IMR-90 (cell line): ENCODE data around the gene RMI2. TPM values are rescaled to one million over a fixed set of nuclear protein-coding genes. Genes with fewer than 3 reads are reported as not detected.

ENCODE experiments used
- ATAC-seq: fragments of 200-7000 bp; cut with Tn5 transposase; 2 replicates; pipeline ENCODE4 v1.9.1; 2020; ENCODE audit warnings: low read depth, mild to moderate bottlenecking, moderate library complexity
- BruUV-seq: library from RNA; stranded (reverse); fragments of 400-500 nt; replicated peaks from 2 replicates; lab custom pipeline; 2021; lab: Mats Ljungman, UMichigan
- CTCF ChIA-PET: fragments of 300-600 bp; formaldehyde crosslinking; extraction: SDS; loops from one replicate; lab custom pipeline; 2021; ENCODE audit warnings: antibody characterized with exemption; lab: Yijun Ruan, JAX
- POLR2A ChIA-PET: fragments of 300-600 bp; sonication (Branson Sonifier 250); formaldehyde crosslinking; loops from one replicate; lab custom pipeline; 2022; ENCODE audit warnings: antibody characterized with exemption; ENCODE audit not compliant: unreplicated experiment; lab: Charles Lee
- DNase-seq: peaks from one replicate; pipeline ENCODE4 v3.0.0; 2013
- H2AFZ ChIP-seq: replicated peaks from 2 replicates; pipeline ENCODE3; 2013; ENCODE audit warnings: low read length, mild to moderate bottlenecking; ENCODE audit not compliant: poor library complexity
- H2AK5ac ChIP-seq: 2 replicates; pipeline ENCODE4 v1.6.1; 2013; ENCODE audit warnings: low read depth, low read length, inconsistent platforms
- H2AK9ac ChIP-seq: replicated peaks from 2 replicates; pipeline ENCODE3; 2013; ENCODE audit warnings: mild to moderate bottlenecking, low read depth, low read length, moderate library complexity; ENCODE audit not compliant: poor library complexity
- H2BK120ac ChIP-seq: 2 replicates; pipeline ENCODE4 v1.6.1; 2013; ENCODE audit warnings: low read depth, low read length, inconsistent platforms
- H2BK15ac ChIP-seq: 3 replicates; pipeline ENCODE4 v1.6.1; 2013; ENCODE audit warnings: low read depth, low read length, inconsistent platforms
- H2BK20ac ChIP-seq: 2 replicates; pipeline ENCODE4 v1.6.1; 2013; ENCODE audit warnings: low read depth, mild to moderate bottlenecking, inconsistent platforms, low read length, moderate library complexity
- H2BK5ac ChIP-seq: 2 replicates; pipeline ENCODE4 v1.6.1; 2013; ENCODE audit warnings: mild to moderate bottlenecking, low read depth, low read length, inconsistent platforms; ENCODE audit not compliant: poor library complexity, severe bottlenecking
- H3K14ac ChIP-seq: replicated peaks from 2 replicates; pipeline ENCODE4 v1.6.1; 2013; ENCODE audit warnings: low read depth, low read length, inconsistent platforms
- H3K18ac ChIP-seq: 2 replicates; pipeline ENCODE4 v1.6.1; 2013; ENCODE audit warnings: low read depth, low read length, control low read depth
- H3K23ac ChIP-seq: 2 replicates; pipeline ENCODE4 v1.6.1; 2013; ENCODE audit warnings: low read depth, low read length, inconsistent platforms
- H3K27ac ChIP-seq: 2 replicates; pipeline ENCODE4 v1.5.1; 2013; ENCODE audit warnings: mild to moderate bottlenecking, control low read depth, low read length; ENCODE audit not compliant: insufficient read depth
- H3K27me3 ChIP-seq: 2 replicates; pipeline ENCODE4 v1.6.1; 2013; ENCODE audit warnings: low read length; ENCODE audit not compliant: control insufficient read depth, insufficient read depth
- H3K36me3 ChIP-seq: 2 replicates; pipeline ENCODE4 v1.6.1; 2013; ENCODE audit warnings: low read length, mixed read lengths; ENCODE audit not compliant: control insufficient read depth, insufficient read depth
- H3K4ac ChIP-seq: 2 replicates; pipeline ENCODE4 v1.6.1; 2013; ENCODE audit warnings: low read depth, low read length, inconsistent platforms
- H3K4me1 ChIP-seq: 2 replicates; pipeline ENCODE4 v1.6.1; 2013; ENCODE audit warnings: low read length, mixed read lengths; ENCODE audit not compliant: control insufficient read depth, insufficient read depth
- H3K4me2 ChIP-seq: 2 replicates; pipeline ENCODE4 v1.6.1; 2013; ENCODE audit warnings: low read depth, mild to moderate bottlenecking, control low read depth, low read length, moderate library complexity
- H3K4me3 ChIP-seq: 2 replicates; pipeline ENCODE4 v1.5.1; 2013; ENCODE audit warnings: low read depth, mild to moderate bottlenecking, control low read depth, low read length, moderate library complexity; ENCODE audit not compliant: insufficient read depth
- H3K56ac ChIP-seq: 2 replicates; pipeline ENCODE4 v1.6.1; 2013; ENCODE audit warnings: low read length, inconsistent platforms; ENCODE audit not compliant: insufficient read depth; ENCODE audit errors: extremely low read depth
- H3K79me1 ChIP-seq, 2 experiments: 2 replicates each; pipeline ENCODE4 v1.6.1; 2013; ENCODE audit warnings: low read length in 2 of 2, inconsistent platforms in 1 of 2, low read depth in 1 of 2
- H3K9ac ChIP-seq: 2 replicates; pipeline ENCODE4 v1.6.1; 2013; ENCODE audit warnings: low read depth, low read length, control low read depth
- H3K9me1 ChIP-seq: 2 replicates; pipeline ENCODE4 v1.6.1; 2013; ENCODE audit warnings: low read length, inconsistent platforms; ENCODE audit not compliant: insufficient read depth
- H3K9me3 ChIP-seq: 2 replicates; pipeline ENCODE4 v1.6.1; 2013; ENCODE audit warnings: low read length; ENCODE audit not compliant: control insufficient read depth, insufficient read depth
- H4K20me1 ChIP-seq: 2 replicates; pipeline ENCODE4 v1.6.1; 2013; ENCODE audit warnings: low read length, inconsistent platforms; ENCODE audit not compliant: insufficient read depth
- H4K5ac ChIP-seq: 2 replicates; pipeline ENCODE4 v1.6.1; 2013; ENCODE audit warnings: mild to moderate bottlenecking, low read depth, low read length, control low read depth
- H4K8ac ChIP-seq, 2 experiments: 2 replicates each; pipeline ENCODE4 v1.6.1; 2013; ENCODE audit warnings: low read depth in 2 of 2, low read length in 2 of 2, control low read depth in 1 of 2, inconsistent platforms in 1 of 2
- H4K91ac ChIP-seq: 2 replicates; pipeline ENCODE4 v1.6.1; 2013; ENCODE audit warnings: low read depth, low read length, inconsistent platforms; ENCODE audit not compliant: insufficient read depth
- BHLHE40 ChIP-seq: fragments of 150-350 bp; IDR thresholded peaks from 2 replicates; pipeline ENCODE4 v1.6.1; 2016; ENCODE audit warnings: mild to moderate bottlenecking, low read depth, low read length
- CEBPB ChIP-seq: IDR thresholded peaks from 2 replicates; pipeline ENCODE4 v1.6.1; 2012; ENCODE audit warnings: low read depth, low read length, improper control_type of control experiment
- CHD1 ChIP-seq: IDR thresholded peaks from 2 replicates; pipeline ENCODE4 v1.6.1; 2012; ENCODE audit warnings: low read depth, low read length, improper control_type of control experiment
- MAFK ChIP-seq: IDR thresholded peaks from 2 replicates; pipeline ENCODE4 v1.6.1; 2012; ENCODE audit warnings: low read depth, low read length, improper control_type of control experiment
- POLR2A ChIP-seq: IDR thresholded peaks from 2 replicates; pipeline ENCODE4 v1.6.1; 2012; ENCODE audit warnings: mild to moderate bottlenecking, low read depth, low read length
- USF2 ChIP-seq: fragments of 150-350 bp; IDR thresholded peaks from 2 replicates; pipeline ENCODE4 v1.6.1; 2017; ENCODE audit warnings: mild to moderate bottlenecking, antibody characterized with exemption, low read length, low read depth
- WGBS, 2 experiments: methylation state at CpG; one replicate each; pipeline versions ENCODE4 v1.1.5 to v1.1.7; 2013; ENCODE audit warnings: missing lambda C conversion rate in 2 of 2; ENCODE audit not compliant: insufficient read length in 1 of 2; ENCODE audit errors: extremely low coverage in 2 of 2; 5-methylcytosine and 5-hydroxymethylcytosine counted together
- dilution Hi-C: fragments of 300-500 bp; cut with HindIII; formaldehyde crosslinking; loops from one replicate; pipeline ENCODE4 v1.14.3; 2018; ENCODE audit warnings: low sequenced_read_pairs; ENCODE audit not compliant: unreplicated experiment
- in situ Hi-C: fragments of 300-500 bp; cut with MboI; formaldehyde crosslinking; loops from 3 replicates; pipeline ENCODE4 v1.14.3; 2019; ENCODE audit warnings: low sequenced_read_pairs, inconsistent platforms, mixed read lengths
- intact Hi-C: fragments of 100-400 bp; cut with micrococcal nuclease; formaldehyde crosslinking; loops from 2 replicates; pipeline ENCODE4 v1.10.0; 2022
- polyA plus RNA-seq, 3 experiments: library from polyadenylated mRNA; depleted of rRNA; stranded (reverse); fragments of >200 nt; gene quantifications; 2 replicates each; pipeline ENCODE4 v1.2.3, GENCODE V29; 2012; ENCODE audit warnings: low replicate concordance in 1 of 3
- total RNA-seq: library from RNA; depleted of rRNA; stranded (reverse); fragments of >200 nt; gene quantifications from 2 replicates; pipeline ENCODE4 v1.2.3, GENCODE V29; 2012

The RMI2 gene
- total and polyA plus RNA-seq, 2 of the 4 experiments (the other 2 are of a cell fraction), result 3.2 to 5.6 TPM

- H2AFZ ChIP-seq, result peak overlapping the region; percentile 85
- POLR2A ChIA-PET, result no interaction called here
- H3K9ac ChIP-seq, result peak overlapping the region; percentile 86
These were observed 5.7 kb downstream of the RMI2 start for GRCh38 chr16:11350921-11351335.

More at GRCh38 chr16:11350921-11351335, 5.7 kb downstream of the RMI2 start:
- dilution Hi-C loops, result no loop called here
- peak overlapping the region; percentile 42 for H2AK9ac ChIP-seq
- peak overlapping the region; percentile 97 for H4K5ac ChIP-seq
- peak overlapping the region; percentile 75; the same call in 1 of the 2 replicates for H2AK5ac ChIP-seq
- peak overlapping the region; percentile 95 for H3K4ac ChIP-seq
- TF ChIP-seq MAFK, result no peak
- TF ChIP-seq CEBPB, result no peak
- TF ChIP-seq CHD1, result no peak
- no peak for TF ChIP-seq BHLHE40
- TF ChIP-seq USF2, result no peak
- TF ChIP-seq POLR2A, result peak; percentile 31; the same call in 1 of the 2 replicates
- no CpG with 5 or more reads among the region's 8 CpGs for WGBS, 2 experiments
- DNase-seq (peak; percentile 87), ATAC-seq (peak; percentile 75)
- H4K8ac ChIP-seq, result peak overlapping the region; percentile 68 to 94
- no peaks in the 10 kb centered on the region for H4K20me1 ChIP-seq
- peak overlapping the region; percentile 93 for H2BK20ac ChIP-seq
- H3K23ac ChIP-seq, result peak overlapping the region; percentile 95
- peaks cover 28 to 76% of the 10 kb centered on the region in 2 experiments for H3K79me1 ChIP-seq
- CTCF ChIA-PET, result interaction anchor here (1.2 kb wide), 1 partner anchor 8 kb away, joined by 3 read pairs; no protein-coding TSS in a partner anchor
- peaks cover 12% of the 10 kb centered on the region; the same call in 1 of the 2 replicates for H3K9me1 ChIP-seq
- H3K4me2 ChIP-seq, result peak overlapping the region; percentile 71
- peak overlapping the region; percentile 95 for H4K91ac ChIP-seq
- H2BK120ac ChIP-seq, result peak overlapping the region; percentile 97
- no peaks in the 10 kb centered on the region for H3K36me3 ChIP-seq
- no TSS peak for BruUV-seq
- no peaks in the 10 kb centered on the region for H3K27me3 ChIP-seq
- peak overlapping the region; percentile 11 for H3K4me3 ChIP-seq
- H2BK5ac ChIP-seq, result peak overlapping the region; percentile 89
- peak overlapping the region; percentile 74 for H3K18ac ChIP-seq
- in situ Hi-C loops, result loop anchor here (10.0 kb wide), 1 partner anchor 246 kb away; no protein-coding TSS in a partner anchor
- intact Hi-C loops, result loop anchor here (5.0 kb wide), 1 partner anchor 54 kb away; no protein-coding TSS in a partner anchor
- peak overlapping the region; percentile 97 for H3K27ac ChIP-seq
- H3K56ac ChIP-seq, result peak overlapping the region; percentile 96
- H2BK15ac ChIP-seq, result peak overlapping the region; percentile 90; the same call in 2 of the 3 replicates
- H3K14ac ChIP-seq, result peak overlapping the region; percentile 97
- no peaks in the 10 kb centered on the region for H3K9me3 ChIP-seq
- H3K4me1 ChIP-seq, result peaks cover 35% of the 10 kb centered on the region
